H1 (cell line): Measurements from ENCODE around the gene SLC7A8. TPM values are rescaled to one million over a fixed set of nuclear protein-coding genes. Genes with fewer than 3 reads are reported as not detected.

Source experiments
- CTCF ChIA-PET: fragments of 300-600 bp; sonication (Branson Sonifier 250); formaldehyde crosslinking; loops from one replicate; lab custom pipeline; 2021; ENCODE audit not compliant: partially characterized antibody; lab: Charles Lee
- POLR2A ChIA-PET: fragments of 300-600 bp; sonication (Branson Sonifier 250); formaldehyde crosslinking; loops from one replicate; lab custom pipeline; 2021; ENCODE audit warnings: inconsistent platforms; ENCODE audit not compliant: partially characterized antibody; lab: Charles Lee
- DNase-seq, 2 experiments: peaks; one replicate each; pipeline versions ENCODE4 v3.0.0 to v3.0.0-alpha.2; 2010 to 2022; ENCODE audit warnings: low spot score in 2 of 2, low read depth in 1 of 2, mixed read lengths in 1 of 2
- FAIRE-seq: peaks from 2 replicates; lab custom pipeline; 2011; peaks lifted over from hg19 to GRCh38; lab: Jason Lieb, UNC
- H2AFZ ChIP-seq: 2 replicates; pipeline ENCODE4 v1.8.1; 2012; ENCODE audit warnings: low read length, inconsistent platforms
- H2AK5ac ChIP-seq: 2 replicates; pipeline ENCODE4 v1.6.1; 2013; ENCODE audit warnings: low read depth, low read length
- H2BK120ac ChIP-seq: replicated peaks from 2 replicates; pipeline ENCODE3; 2013; ENCODE audit warnings: low read depth, low read length, inconsistent platforms
- H2BK12ac ChIP-seq: 2 replicates; pipeline ENCODE4 v1.6.1; 2013; ENCODE audit warnings: low read depth, low read length
- H2BK15ac ChIP-seq: 2 replicates; pipeline ENCODE4 v1.6.1; 2013; ENCODE audit warnings: low read length
- H2BK20ac ChIP-seq: 2 replicates; pipeline ENCODE4 v1.6.1; 2013; ENCODE audit warnings: low read length
- H2BK5ac ChIP-seq: 2 replicates; pipeline ENCODE4 v1.6.1; 2013; ENCODE audit warnings: low read depth, low read length
- H3K14ac ChIP-seq: 2 replicates; pipeline ENCODE4 v1.6.1; 2013; ENCODE audit warnings: inconsistent platforms; ENCODE audit not compliant: insufficient read length
- H3K18ac ChIP-seq: 2 replicates; pipeline ENCODE4 v1.6.1; 2013; ENCODE audit warnings: low read length; ENCODE audit errors: extremely low read depth
- H3K23ac ChIP-seq: 2 replicates; pipeline ENCODE4 v1.6.1; 2013; ENCODE audit warnings: inconsistent platforms; ENCODE audit not compliant: insufficient read length
- H3K23me2 ChIP-seq: 2 replicates; pipeline ENCODE4 v1.6.1; 2013; ENCODE audit warnings: low read depth, low read length
- H3K27ac ChIP-seq: 2 replicates; pipeline ENCODE4 v1.6.1; 2011; ENCODE audit warnings: low read depth, low read length, inconsistent platforms
- H3K27me3 ChIP-seq, 4 experiments: replicated peaks in 1 of 4; 1 replicate in 1 of 4; 2 replicates in 3 of 4; pipeline versions ENCODE4 v1.6.1 to v1.8.1; 2011 to 2013; ENCODE audit warnings: low read length in 3 of 4, mild to moderate bottlenecking in 3 of 4, inconsistent platforms in 2 of 4, mixed read lengths in 2 of 4, moderate library complexity in 1 of 4; ENCODE audit not compliant: control insufficient read depth in 3 of 4, insufficient read depth in 3 of 4; ENCODE audit errors: extremely low read depth in 1 of 4
- H3K36me3 ChIP-seq, 4 experiments: 2 replicates each; pipeline versions ENCODE4 v1.6.1 to v1.8.1; 2011 to 2013; ENCODE audit warnings: mild to moderate bottlenecking in 4 of 4, low read length in 3 of 4, moderate library complexity in 2 of 4, control low read depth in 1 of 4, inconsistent platforms in 1 of 4; ENCODE audit not compliant: insufficient read depth in 4 of 4, control insufficient read depth in 2 of 4
- H3K4ac ChIP-seq: replicated peaks from 2 replicates; pipeline ENCODE3; 2013; ENCODE audit warnings: low read length, low read depth, mixed read lengths, inconsistent platforms; ENCODE audit not compliant: insufficient read length
- H3K4me1 ChIP-seq, 4 experiments: replicated peaks in 1 of 4; 1 replicate in 1 of 4; 2 replicates in 3 of 4; pipeline versions ENCODE4 v1.6.1 to v1.8.1; 2011 to 2013; ENCODE audit warnings: low read length in 3 of 4, inconsistent platforms in 2 of 4, mixed read lengths in 1 of 4; ENCODE audit not compliant: insufficient read depth in 4 of 4, control insufficient read depth in 3 of 4
- H3K4me2 ChIP-seq, 2 experiments: 2 replicates each; pipeline versions ENCODE4 v1.6.1 to v1.8.1; 2011 to 2013; ENCODE audit warnings: low read depth in 2 of 2, low read length in 2 of 2, control low read depth in 1 of 2, inconsistent platforms in 1 of 2, mild to moderate bottlenecking in 1 of 2; ENCODE audit not compliant: insufficient read depth in 1 of 2
- H3K4me3 ChIP-seq, 4 experiments: fragments of 200-600, 300-600 bp in 1 of 4; sonication (generic), shearing (Covaris generic), sonication (Bioruptor Twin) in 1 of 4; 2 replicates each; pipeline versions ENCODE4 v1.5.1 to v1.8.1; 2011 to 2016; ENCODE audit warnings: low read length in 4 of 4, low read depth in 3 of 4, control low read depth in 2 of 4, inconsistent platforms in 2 of 4, mild to moderate bottlenecking in 2 of 4, mixed read lengths in 1 of 4, moderate library complexity in 1 of 4; ENCODE audit not compliant: insufficient read depth in 2 of 4; ENCODE audit errors: extremely low read depth in 1 of 4
- H3K56ac ChIP-seq: replicated peaks from 2 replicates; pipeline ENCODE3; 2013; ENCODE audit warnings: low read depth, mild to moderate bottlenecking, mixed read lengths, low read length, inconsistent platforms; ENCODE audit not compliant: insufficient read length
- H3K79me1 ChIP-seq: 2 replicates; pipeline ENCODE4 v1.6.1; 2013; ENCODE audit warnings: low read depth, low read length, control low read depth
- H3K79me2 ChIP-seq, 2 experiments: 2 replicates each; pipeline versions ENCODE4 v1.6.1 to v1.8.1; 2012 to 2013; ENCODE audit warnings: low read length in 2 of 2, mild to moderate bottlenecking in 2 of 2, inconsistent platforms in 1 of 2; ENCODE audit not compliant: insufficient read depth in 2 of 2, control insufficient read depth in 1 of 2
- H3K9ac ChIP-seq, 4 experiments: replicated peaks in 1 of 4; 1 replicate in 1 of 4; 2 replicates in 3 of 4; pipeline versions ENCODE4 v1.6.1 to v1.8.1; 2011 to 2013; ENCODE audit warnings: low read depth in 3 of 4, low read length in 3 of 4, control low read depth in 2 of 4, mild to moderate bottlenecking in 2 of 4, moderate library complexity in 2 of 4, inconsistent platforms in 1 of 4; ENCODE audit errors: extremely low read depth in 1 of 4
- H3K9me3 ChIP-seq, 2 experiments: 2 replicates each; pipeline versions ENCODE4 v1.6.1 to v1.8.1; 2012 to 2013; ENCODE audit warnings: mild to moderate bottlenecking in 2 of 2, moderate library complexity in 2 of 2, control low read depth in 1 of 2, inconsistent platforms in 1 of 2, low read depth in 1 of 2, low read length in 1 of 2, mixed read lengths in 1 of 2; ENCODE audit not compliant: insufficient read depth in 2 of 2
- H4K20me1 ChIP-seq, 2 experiments: replicated peaks in 1 of 2; 2 replicates each; pipeline versions ENCODE3 to v1.8.1; 2011 to 2013; ENCODE audit warnings: inconsistent platforms in 2 of 2, low read length in 2 of 2, mild to moderate bottlenecking in 1 of 2; ENCODE audit not compliant: insufficient read depth in 2 of 2, control insufficient read depth in 1 of 2
- H4K5ac ChIP-seq: 2 replicates; pipeline ENCODE4 v1.6.1; 2013; ENCODE audit warnings: low read length, low read depth, mixed read lengths, inconsistent platforms; ENCODE audit not compliant: insufficient read length
- H4K8ac ChIP-seq: 2 replicates; pipeline ENCODE4 v1.8.0; 2013; ENCODE audit warnings: mild to moderate bottlenecking, moderate library complexity, low read length, inconsistent platforms; ENCODE audit not compliant: insufficient read depth; ENCODE audit errors: extremely low read depth
- H4K91ac ChIP-seq: replicated peaks from 2 replicates; pipeline ENCODE3; 2013; ENCODE audit warnings: low read length, mixed read lengths, inconsistent platforms; ENCODE audit not compliant: insufficient read length
- CTBP2 ChIP-seq: IDR thresholded peaks from 2 replicates; pipeline ENCODE4 v1.7.0; 2011; ENCODE audit warnings: borderline replicate concordance, mild to moderate bottlenecking, moderate library complexity, mixed read lengths, low read length; ENCODE audit not compliant: insufficient read depth, insufficient read length
- GTF2F1 ChIP-seq: IDR thresholded peaks from 2 replicates; pipeline ENCODE4 v1.6.1; 2012; ENCODE audit warnings: low read depth, low read length, improper control_type of control experiment, borderline replicate concordance
- RXRA ChIP-seq: IDR thresholded peaks from 2 replicates; pipeline ENCODE4 v1.6.1; 2011; ENCODE audit warnings: low read depth, mild to moderate bottlenecking, low read length, moderate library complexity; ENCODE audit not compliant: insufficient read depth
- ZNF274 ChIP-seq: IDR thresholded peaks from 2 replicates; pipeline ENCODE4 v1.7.0; 2012; ENCODE audit warnings: low read length, borderline replicate concordance; ENCODE audit errors: extremely low read depth
- WGBS, 2 experiments: shearing (Covaris generic) in 1 of 2; methylation state at CpG; one replicate each; pipeline versions ENCODE4 v1.1.6 to v1.1.7; 2013 to 2015; ENCODE audit warnings: low lambda C conversion rate in 2 of 2, mixed read lengths in 2 of 2, inconsistent platforms in 1 of 2, low coverage in 1 of 2, missing lambda C conversion rate in 1 of 2; ENCODE audit not compliant: insufficient replicate concordance in 2 of 2, insufficient coverage in 1 of 2, insufficient read length in 1 of 2; ENCODE audit errors: extremely low coverage in 1 of 2, missing lambda C conversion rate in 1 of 2; 5-methylcytosine and 5-hydroxymethylcytosine counted together
- polyA plus RNA-seq, 7 experiments: library from polyadenylated mRNA; depleted of rRNA in 3 of 7; stranded (reverse) in 5 of 7; unstranded in 2 of 7; fragments of >200 nt in 5 of 7; fragments of 200-250 nt in 2 of 7; gene quantifications; 1 replicate in 5 of 7; 2 replicates in 1 of 7; 4 replicates in 1 of 7; pipeline versions ENCODE4 v1.2.1 to v1.2.3, GENCODE V29; 2011 to 2013; ENCODE audit warnings: missing spikeins in 2 of 7, mixed read lengths in 2 of 7
- total RNA-seq: library from RNA; stranded (reverse); fragmentation: NEBNext Ultra II Directional; extraction: Animal tissue kit (Norgen Biotek cat#: 25700); gene quantifications from 2 replicates; pipeline ENCODE4 v1.2.1, GENCODE V29; 2021
- TF ChIP-seq, protein P1 (sequence below): IDR thresholded peaks from 2 replicates; pipeline ENCODE4 v1.6.1; 2012; ENCODE audit warnings: inconsistent platforms
- TF ChIP-seq, protein P2 (sequence below): IDR thresholded peaks from 2 replicates; pipeline ENCODE4 v1.6.1; 2011; ENCODE audit warnings: low read length, improper control_type of control experiment
- TF ChIP-seq, protein P3 (sequence below), 3 experiments: IDR thresholded peaks; 1 replicate in 2 of 3; 2 replicates in 1 of 3; pipeline versions ENCODE4 v1.5.1 to v1.6.1; 2011; ENCODE audit warnings: low read length in 3 of 3, mild to moderate bottlenecking in 3 of 3, inconsistent platforms in 2 of 3, low read depth in 1 of 3, moderate library complexity in 1 of 3; ENCODE audit not compliant: insufficient read depth in 1 of 3; ENCODE audit errors: control extremely low read depth in 1 of 3

SLC7A8 gene
- total and polyA plus RNA-seq, 2 of the 8 experiments (the other 6 are each of a cell fraction or from before 2014, with no cell fraction given), result 182 to 204 TPM

DNA sequence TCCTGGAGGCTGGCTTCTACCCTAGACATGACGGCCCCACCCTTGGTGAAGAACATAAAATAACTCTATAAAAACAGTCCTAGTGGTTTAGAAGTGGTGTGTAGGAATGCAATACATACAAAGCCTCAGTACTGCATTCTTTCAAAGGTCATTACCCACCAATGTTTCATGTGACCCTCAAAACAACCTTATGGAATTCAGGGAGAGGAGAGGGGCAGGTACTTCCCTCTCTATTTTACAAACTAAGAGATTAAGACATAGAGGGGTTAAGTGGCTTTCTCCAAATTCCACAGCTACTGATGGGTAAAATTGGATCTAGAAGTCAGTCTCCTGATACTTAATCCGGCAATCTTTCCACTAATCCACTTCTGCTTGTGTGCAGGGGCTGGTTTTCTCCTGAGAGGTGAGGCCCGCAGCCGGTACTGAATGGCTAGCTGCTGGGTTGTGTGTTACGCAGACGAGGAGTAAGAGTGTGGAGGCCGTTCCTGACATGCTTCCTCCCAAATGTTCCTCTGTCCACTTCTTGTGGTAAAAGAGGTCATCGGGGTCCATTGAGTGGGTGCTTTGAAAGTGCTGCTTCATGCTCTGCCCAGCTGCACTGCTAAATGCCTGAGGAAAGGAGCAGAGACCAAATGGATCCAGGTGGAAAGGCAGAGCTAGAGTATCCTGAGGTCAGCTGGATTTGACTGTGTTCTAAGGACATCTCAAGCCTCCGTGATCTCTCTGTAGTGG lies 16.2 kb downstream of the SLC7A8 start:
- Histone ChIP-seq H4K8ac (no peak overlapping the region), H3K9me3 (no peaks in the 10 kb centered on the region), H3K36me3 (peaks cover 7 to 50% (median 37%) of the 10 kb centered on the region in 4 experiments), H3K27me3 (no peaks in the 10 kb centered on the region), H3K79me1 (peaks cover 15% of the 10 kb centered on the region), H2BK5ac (no peak overlapping the region; the same call in 1 of the 2 replicates), H2BK20ac (no peak overlapping the region), H3K4me3 (no peak overlapping the region), H4K91ac (no peak overlapping the region), H3K79me2 (peaks cover 3 to 23% of the 10 kb centered on the region in 2 experiments; a peak in 3 of 4 replicates), H3K23me2 (no peaks in the 10 kb centered on the region), H3K4me2 (no peak overlapping the region), H3K4ac (no peak overlapping the region), H2AFZ (no peak overlapping the region), H3K27ac (no peak overlapping the region), H3K14ac (no peak overlapping the region), H2AK5ac (no peak overlapping the region), H4K20me1 (no peaks in the 10 kb centered on the region), H3K4me1 (peaks cover 0 to 7% (median 4%) of the 10 kb centered on the region in 4 experiments; a peak in 4 of 7 replicates), H3K23ac (no peak overlapping the region), H3K9ac (no peak overlapping the region), H3K56ac (no peak overlapping the region), H2BK120ac (no peak overlapping the region), H2BK12ac (no peak overlapping the region), H4K5ac (no peak overlapping the region), H3K18ac (no peak overlapping the region), H2BK15ac (no peak overlapping the region)
- FAIRE-seq (no peak), DNase-seq (no peak)
- CTCF ChIA-PET, result interaction anchor here (1.1 to 1.6 kb wide), 5 partner anchors 15 to 91 kb away, joined by 3 to 4 read pairs (median 4); no protein-coding TSS in a partner anchor
- whole genome bisulfite sequencing, 2 experiments, result 93% methylated on average over 9 of the region's 9 CpGs; no CpG with 5 or more reads in 1 of the 2 experiments
- POLR2A ChIA-PET, result interaction anchor here (1.0 kb wide), 1 partner anchor 10 kb away, joined by 4 read pairs; no protein-coding TSS in a partner anchor
- TF ChIP-seq RXRA (no peak), CTBP2 (no peak), GTF2F1 (no peak), ZNF274 (no peak)
- TF ChIP-seq, protein P1, sequence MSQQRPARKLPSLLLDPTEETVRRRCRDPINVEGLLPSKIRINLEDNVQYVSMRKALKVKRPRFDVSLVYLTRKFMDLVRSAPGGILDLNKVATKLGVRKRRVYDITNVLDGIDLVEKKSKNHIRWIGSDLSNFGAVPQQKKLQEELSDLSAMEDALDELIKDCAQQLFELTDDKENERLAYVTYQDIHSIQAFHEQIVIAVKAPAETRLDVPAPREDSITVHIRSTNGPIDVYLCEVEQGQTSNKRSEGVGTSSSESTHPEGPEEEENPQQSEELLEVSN, result no peak
- TF ChIP-seq, protein P2, sequence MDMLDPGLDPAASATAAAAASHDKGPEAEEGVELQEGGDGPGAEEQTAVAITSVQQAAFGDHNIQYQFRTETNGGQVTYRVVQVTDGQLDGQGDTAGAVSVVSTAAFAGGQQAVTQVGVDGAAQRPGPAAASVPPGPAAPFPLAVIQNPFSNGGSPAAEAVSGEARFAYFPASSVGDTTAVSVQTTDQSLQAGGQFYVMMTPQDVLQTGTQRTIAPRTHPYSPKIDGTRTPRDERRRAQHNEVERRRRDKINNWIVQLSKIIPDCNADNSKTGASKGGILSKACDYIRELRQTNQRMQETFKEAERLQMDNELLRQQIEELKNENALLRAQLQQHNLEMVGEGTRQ, result no peak
- TF ChIP-seq, protein P3, sequence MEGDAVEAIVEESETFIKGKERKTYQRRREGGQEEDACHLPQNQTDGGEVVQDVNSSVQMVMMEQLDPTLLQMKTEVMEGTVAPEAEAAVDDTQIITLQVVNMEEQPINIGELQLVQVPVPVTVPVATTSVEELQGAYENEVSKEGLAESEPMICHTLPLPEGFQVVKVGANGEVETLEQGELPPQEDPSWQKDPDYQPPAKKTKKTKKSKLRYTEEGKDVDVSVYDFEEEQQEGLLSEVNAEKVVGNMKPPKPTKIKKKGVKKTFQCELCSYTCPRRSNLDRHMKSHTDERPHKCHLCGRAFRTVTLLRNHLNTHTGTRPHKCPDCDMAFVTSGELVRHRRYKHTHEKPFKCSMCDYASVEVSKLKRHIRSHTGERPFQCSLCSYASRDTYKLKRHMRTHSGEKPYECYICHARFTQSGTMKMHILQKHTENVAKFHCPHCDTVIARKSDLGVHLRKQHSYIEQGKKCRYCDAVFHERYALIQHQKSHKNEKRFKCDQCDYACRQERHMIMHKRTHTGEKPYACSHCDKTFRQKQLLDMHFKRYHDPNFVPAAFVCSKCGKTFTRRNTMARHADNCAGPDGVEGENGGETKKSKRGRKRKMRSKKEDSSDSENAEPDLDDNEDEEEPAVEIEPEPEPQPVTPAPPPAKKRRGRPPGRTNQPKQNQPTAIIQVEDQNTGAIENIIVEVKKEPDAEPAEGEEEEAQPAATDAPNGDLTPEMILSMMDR (IDR thresholded peaks at IDR 0.05; ENCODE audit: control extremely low read depth in 1 of 3, insufficient read depth in 1 of 3, low read depth in 1 of 3, low read length in 3 of 3), result no peak
